Keratinocyte (primary cell): Measurements from ENCODE around the gene SDK1. TPM values are rescaled to one million over a fixed set of nuclear protein-coding genes. Genes with fewer than 3 reads are reported as not detected.

Experiments used
- DNase-seq: peaks from one replicate; pipeline ENCODE4 v3.0.0-alpha.2; 2011; ENCODE audit warnings: low read depth, missing footprints, low spot score
- FAIRE-seq: peaks from 2 replicates; lab custom pipeline; 2011; peaks lifted over from hg19 to GRCh38; lab: Jason Lieb, UNC
- H2AFZ ChIP-seq: 2 replicates; pipeline ENCODE4 v1.6.0; 2012; ENCODE audit warnings: low read length, control low read depth, inconsistent platforms; ENCODE audit not compliant: control insufficient read depth
- H3K27ac ChIP-seq: 2 replicates; pipeline ENCODE4 v1.5.1; 2011; ENCODE audit warnings: low read length; ENCODE audit not compliant: control insufficient read depth, insufficient read depth
- H3K27me3 ChIP-seq: 3 replicates; pipeline ENCODE4 v1.6.0; 2011; ENCODE audit warnings: low read length; ENCODE audit not compliant: control insufficient read depth, insufficient read depth; ENCODE audit errors: extremely low read depth
- H3K36me3 ChIP-seq, 2 experiments: 2 replicates in 1 of 2; 3 replicates in 1 of 2; pipeline ENCODE4 v1.5.1; 2011; ENCODE audit warnings: low read length in 2 of 2, mild to moderate bottlenecking in 1 of 2; ENCODE audit not compliant: control insufficient read depth in 2 of 2, insufficient read depth in 2 of 2; ENCODE audit errors: extremely low read depth in 1 of 2
- H3K4me1 ChIP-seq: 3 replicates; pipeline ENCODE4 v1.5.1; 2011; ENCODE audit warnings: low read length; ENCODE audit not compliant: control insufficient read depth, insufficient read depth; ENCODE audit errors: extremely low read depth
- H3K4me2 ChIP-seq: 3 replicates; pipeline ENCODE4 v1.6.0; 2011; ENCODE audit warnings: low read depth, low read length; ENCODE audit not compliant: control insufficient read depth, insufficient read depth; ENCODE audit errors: extremely low read depth
- H3K4me3 ChIP-seq, 3 experiments: fragments of 200-600 bp in 1 of 3; sonication (generic) in 1 of 3; 2 replicates in 2 of 3; 3 replicates in 1 of 3; pipeline ENCODE4 v1.5.1; 2011 to 2016; ENCODE audit warnings: low read length in 3 of 3, mild to moderate bottlenecking in 3 of 3, control low read depth in 2 of 3, inconsistent platforms in 1 of 3, low read depth in 1 of 3, mixed read lengths in 1 of 3, mixed run types in 1 of 3, moderate library complexity in 1 of 3; ENCODE audit not compliant: control insufficient read depth in 2 of 3, insufficient read depth in 2 of 3; ENCODE audit errors: extremely low read depth in 1 of 3
- H3K79me2 ChIP-seq: 2 replicates; pipeline ENCODE4 v1.6.0; 2012; ENCODE audit warnings: low read length; ENCODE audit not compliant: control insufficient read depth, insufficient read depth
- H3K9ac ChIP-seq: 3 replicates; pipeline ENCODE4 v1.6.0; 2011; ENCODE audit warnings: low read length; ENCODE audit not compliant: control insufficient read depth, insufficient read depth; ENCODE audit errors: extremely low read depth
- H3K9me1 ChIP-seq: 3 replicates; pipeline ENCODE4 v1.6.0; 2011; ENCODE audit warnings: low read length; ENCODE audit not compliant: control insufficient read depth, insufficient read depth; ENCODE audit errors: extremely low read depth
- H3K9me3 ChIP-seq: 2 replicates; pipeline ENCODE4 v1.5.1; 2012; ENCODE audit warnings: low read depth, low read length; ENCODE audit not compliant: control insufficient read depth
- H4K20me1 ChIP-seq: 3 replicates; pipeline ENCODE4 v1.6.0; 2011; ENCODE audit warnings: low read length; ENCODE audit not compliant: control insufficient read depth, insufficient read depth; ENCODE audit errors: extremely low read depth
- EZH2 ChIP-seq: IDR thresholded peaks from one replicate; pipeline ENCODE4 v1.6.1; 2012; ENCODE audit warnings: inconsistent platforms, mild to moderate bottlenecking, low read length, moderate library complexity
- dilution Hi-C: fragments of 300-500 bp; cut with MboI; formaldehyde crosslinking; loops from one replicate; pipeline ENCODE4 v1.7.0; 2020; ENCODE audit warnings: low sequenced_read_pairs; ENCODE audit not compliant: extremely low pct_ligation_motif_present
- polyA plus RNA-seq, 5 experiments: library from polyadenylated mRNA; depleted of rRNA in 3 of 5; stranded (reverse) in 3 of 5; stranded (forward) in 1 of 5; unstranded in 1 of 5; fragments of >200 nt; gene quantifications; 1 replicate in 1 of 5; 2 replicates in 3 of 5; 3 replicates in 1 of 5; pipeline versions ENCODE4 v1.2.1 to v1.2.3, GENCODE V29; 2011 to 2012; ENCODE audit warnings: missing spikeins in 2 of 5, low read depth in 1 of 5, low replicate concordance in 1 of 5
- TF ChIP-seq, protein P1 (sequence below), 3 experiments: IDR thresholded peaks in 1 of 3; conservative IDR thresholded peaks in 1 of 3; optimal IDR thresholded peaks in 1 of 3; 2 replicates in 2 of 3; 3 replicates in 1 of 3; pipeline versions ENCODE3 to v1.5.1; 2011; ENCODE audit warnings: low read length in 3 of 3, mild to moderate bottlenecking in 3 of 3, moderate library complexity in 2 of 3, control low read depth in 1 of 3, inconsistent platforms in 1 of 3; ENCODE audit not compliant: insufficient read depth in 2 of 3; ENCODE audit errors: extremely low read depth in 1 of 3

SDK1 gene
- polyA plus RNA-seq, 1 donor (not counting 4 experiments of a cell fraction or from before 2014, with no cell fraction given): 0.66 TPM

DNA sequence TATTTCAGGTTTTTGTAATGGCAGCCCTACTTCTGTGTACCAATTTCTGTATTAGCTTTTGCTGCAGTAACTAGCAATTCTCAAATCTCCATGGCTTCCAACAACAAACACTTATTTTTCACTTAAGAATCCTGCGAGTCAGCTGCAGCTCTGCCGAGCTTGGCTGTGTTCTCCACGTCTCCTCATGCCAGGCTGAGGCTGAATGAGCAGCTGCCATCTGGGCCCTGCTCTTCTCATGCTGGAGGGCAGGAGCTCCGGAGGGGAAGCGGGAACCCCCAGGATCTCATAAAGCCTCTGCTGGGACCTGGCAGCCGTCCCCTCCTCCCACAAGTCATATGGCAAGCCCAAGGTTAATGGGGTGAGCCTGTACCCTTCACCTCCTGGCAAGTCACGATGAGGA is 591.1 kb downstream of the SDK1 start:
- Histone ChIP-seq H2AFZ (no peak overlapping the region), H3K36me3 (no peaks in the 10 kb centered on the region), H4K20me1 (no peaks in the 10 kb centered on the region), H3K27ac (no peak overlapping the region), H3K9ac (no peak overlapping the region), H3K4me3 (no peak overlapping the region), H3K4me1 (no peaks in the 10 kb centered on the region), H3K9me1 (no peaks in the 10 kb centered on the region), H3K9me3 (no peaks in the 10 kb centered on the region), H3K4me2 (no peak overlapping the region), H3K79me2 (no peaks in the 10 kb centered on the region), H3K27me3 (peaks cover 4% of the 10 kb centered on the region)
- FAIRE-seq (no peak), DNase-seq (no peak)
- TF ChIP-seq EZH2: no peak
- TF ChIP-seq, protein P1, sequence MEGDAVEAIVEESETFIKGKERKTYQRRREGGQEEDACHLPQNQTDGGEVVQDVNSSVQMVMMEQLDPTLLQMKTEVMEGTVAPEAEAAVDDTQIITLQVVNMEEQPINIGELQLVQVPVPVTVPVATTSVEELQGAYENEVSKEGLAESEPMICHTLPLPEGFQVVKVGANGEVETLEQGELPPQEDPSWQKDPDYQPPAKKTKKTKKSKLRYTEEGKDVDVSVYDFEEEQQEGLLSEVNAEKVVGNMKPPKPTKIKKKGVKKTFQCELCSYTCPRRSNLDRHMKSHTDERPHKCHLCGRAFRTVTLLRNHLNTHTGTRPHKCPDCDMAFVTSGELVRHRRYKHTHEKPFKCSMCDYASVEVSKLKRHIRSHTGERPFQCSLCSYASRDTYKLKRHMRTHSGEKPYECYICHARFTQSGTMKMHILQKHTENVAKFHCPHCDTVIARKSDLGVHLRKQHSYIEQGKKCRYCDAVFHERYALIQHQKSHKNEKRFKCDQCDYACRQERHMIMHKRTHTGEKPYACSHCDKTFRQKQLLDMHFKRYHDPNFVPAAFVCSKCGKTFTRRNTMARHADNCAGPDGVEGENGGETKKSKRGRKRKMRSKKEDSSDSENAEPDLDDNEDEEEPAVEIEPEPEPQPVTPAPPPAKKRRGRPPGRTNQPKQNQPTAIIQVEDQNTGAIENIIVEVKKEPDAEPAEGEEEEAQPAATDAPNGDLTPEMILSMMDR (optimal IDR thresholded peaks at IDR 0.05 in 1 of 3, IDR thresholded peaks at IDR 0.05 in 1 of 3, conservative IDR thresholded peaks at IDR 0.05 in 1 of 3; ENCODE audit: extremely low read depth in 1 of 3, insufficient read depth in 2 of 3, low read length in 3 of 3): no peak
- dilution Hi-C loops: no loop called here

DNA sequence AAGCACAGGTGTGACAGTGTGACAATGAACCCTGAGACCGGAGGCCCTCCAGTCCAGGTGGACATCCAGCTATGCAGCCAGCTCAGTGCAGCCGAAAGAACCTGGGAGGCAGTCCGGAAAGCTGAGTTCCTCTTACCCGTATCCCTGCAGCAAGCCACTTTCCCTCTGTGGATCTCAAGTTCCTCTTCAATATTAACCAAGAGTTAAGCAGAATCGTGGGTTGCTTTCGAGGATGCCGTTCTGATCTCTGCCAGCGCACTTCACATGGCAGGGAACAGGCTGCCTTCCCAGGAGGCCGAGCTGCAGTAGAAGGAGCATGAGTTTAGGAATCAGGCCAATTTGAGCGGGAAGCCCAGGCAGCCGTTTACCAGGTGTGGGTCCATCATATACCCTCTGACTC is 591.6 kb downstream of the SDK1 start:
- Histone ChIP-seq H2AFZ (no peak overlapping the region), H3K4me2 (no peak overlapping the region), H3K9me3 (no peaks in the 10 kb centered on the region), H3K4me3 (no peak overlapping the region), H3K27ac (no peak overlapping the region), H3K27me3 (peaks cover 4% of the 10 kb centered on the region), H4K20me1 (no peaks in the 10 kb centered on the region), H3K36me3 (no peaks in the 10 kb centered on the region), H3K9me1 (no peaks in the 10 kb centered on the region), H3K79me2 (no peaks in the 10 kb centered on the region), H3K4me1 (peaks cover under 1% of the 10 kb centered on the region), H3K9ac (no peak overlapping the region)
- FAIRE-seq: no peak
- dilution Hi-C loops: no loop called here
- no peak for DNase-seq
- TF ChIP-seq, protein P1 (optimal IDR thresholded peaks at IDR 0.05 in 1 of 3, IDR thresholded peaks at IDR 0.05 in 1 of 3, conservative IDR thresholded peaks at IDR 0.05 in 1 of 3; ENCODE audit: extremely low read depth in 1 of 3, insufficient read depth in 2 of 3, low read length in 3 of 3): no peak
- no peak for TF ChIP-seq EZH2
